ENCODE measurements around the gene AQP3.
"Not testable (repeated sequence)": the region's sequence is repeated elsewhere in the genome, so short reads cannot be mapped to it uniquely, and the experiment has no call there.

- not testable (repeated sequence) for TF ChIP-seq CTCF (IDR thresholded peaks at IDR 0.05; ENCODE audit: low read depth, low read length, poor library complexity, severe bottlenecking); EZH2phosphoT487 (IDR thresholded peaks at IDR 0.05; ENCODE audit: borderline replicate concordance, low read length)
These were observed 23.4 kb downstream of the AQP3 start for GRCh38 chr9:33424043-33424442.

Measured in DOHH2 (cell line).